Hypothalamus (tissue), 51 donors: Measurements from ENCODE around the gene RBM48.
"Not testable (repeated sequence)": the region's sequence is repeated elsewhere in the genome, so short reads cannot be mapped to it uniquely, and the experiment has no call there.

Experiments used
- DNase-seq, 51 donors: peaks; one replicate each; lab custom pipeline; 2025; lab: John Stamatoyannopoulos, UW

Gene RBM48

DNA sequence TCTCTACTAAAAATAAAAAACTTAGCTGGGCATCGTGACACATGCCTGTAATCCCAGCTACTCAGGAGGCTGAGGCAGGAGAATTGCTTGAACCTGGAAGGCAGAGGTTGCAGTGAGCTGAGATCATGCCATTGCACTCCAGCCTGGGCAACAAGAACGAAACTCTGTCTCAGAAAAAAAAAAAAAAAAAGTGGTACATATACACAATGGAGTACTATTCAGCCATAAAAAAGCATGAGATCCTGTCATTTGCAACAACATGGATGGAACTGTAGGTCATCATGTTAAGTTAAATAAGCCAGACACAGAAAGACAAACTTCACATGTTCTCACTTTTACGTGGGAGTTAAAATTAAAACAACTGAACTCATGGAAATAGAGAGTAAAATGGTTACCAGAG is 14.9 kb downstream of the RBM48 start:
- not testable (repeated sequence) for DNase-seq

DNA sequence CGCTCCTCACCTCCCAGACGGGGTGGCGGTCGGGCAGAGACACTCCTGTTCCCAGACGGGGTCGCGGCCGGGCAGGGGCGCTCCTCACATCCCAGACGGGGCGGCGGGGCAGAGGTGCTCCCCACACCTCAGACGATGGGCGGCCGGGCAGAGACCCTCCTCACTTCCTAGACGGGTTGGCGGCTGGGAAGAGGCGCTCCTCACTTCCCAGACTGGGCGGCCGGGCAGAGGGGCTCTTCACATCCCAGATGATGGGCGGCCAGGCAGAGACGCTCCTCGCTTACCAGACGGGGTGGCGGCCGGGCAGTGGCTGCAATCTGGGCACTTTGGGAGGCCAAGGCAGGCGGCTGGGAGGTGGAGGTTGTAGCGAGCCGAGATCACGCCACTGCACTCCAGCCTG is 16.5 kb downstream of the RBM48 start:
- not testable (repeated sequence) for DNase-seq

DNA sequence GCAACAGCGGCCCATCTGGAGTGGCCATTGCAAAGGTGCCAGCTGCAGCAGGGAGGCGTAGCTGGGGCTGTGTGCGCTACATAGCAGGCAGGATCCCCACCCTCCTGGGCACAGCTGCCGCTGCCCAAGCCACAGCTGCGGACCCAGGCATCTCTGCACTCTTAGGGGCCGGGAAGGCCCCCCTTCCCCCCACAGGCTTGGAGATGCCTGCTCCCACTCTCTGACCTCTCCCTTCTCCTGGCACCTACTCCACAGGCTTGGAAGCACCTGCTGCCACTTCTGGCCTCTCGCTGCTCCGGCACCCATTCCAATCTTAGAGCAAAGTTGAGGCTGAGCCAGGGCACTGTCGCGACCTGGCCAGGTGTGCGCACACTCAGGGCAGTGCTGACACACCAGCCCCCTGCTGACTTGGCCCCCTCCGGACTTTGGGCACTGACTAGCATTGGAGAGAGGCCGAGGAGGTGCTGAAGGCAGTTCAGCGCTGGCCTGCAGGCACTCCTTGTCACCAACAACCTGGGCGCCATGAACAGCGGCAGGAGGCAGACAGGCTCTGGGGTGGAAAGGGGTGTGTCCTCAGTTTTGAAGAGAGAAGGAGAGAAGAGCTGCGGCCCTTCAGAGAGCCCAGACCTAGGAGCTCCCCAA is 18.4 kb downstream of the RBM48 start:
- no peak for DNase-seq

DNA sequence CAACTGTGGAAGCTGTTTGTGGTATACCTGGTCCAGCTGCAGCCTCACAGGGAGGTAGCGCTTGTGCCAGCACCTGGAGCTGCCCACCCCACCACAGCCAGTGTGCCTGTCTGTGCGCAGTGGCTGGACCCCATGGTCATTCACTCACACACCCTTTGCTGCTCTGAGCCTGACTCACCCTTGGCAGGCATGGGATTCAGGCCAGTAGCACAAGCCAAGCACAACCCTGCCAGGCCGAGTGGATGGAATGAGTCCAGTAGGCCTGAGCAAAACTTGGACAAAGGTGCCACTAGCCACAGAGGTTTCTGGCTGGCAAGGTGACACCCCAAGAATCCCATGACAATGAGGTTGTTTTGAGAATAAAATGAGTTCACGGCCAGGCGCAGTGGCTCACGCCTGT is 19.0 kb downstream of the RBM48 start:
- DNase-seq = peak in 19 of 51 donors; percentile 2 to 54 (median 33)

DNA sequence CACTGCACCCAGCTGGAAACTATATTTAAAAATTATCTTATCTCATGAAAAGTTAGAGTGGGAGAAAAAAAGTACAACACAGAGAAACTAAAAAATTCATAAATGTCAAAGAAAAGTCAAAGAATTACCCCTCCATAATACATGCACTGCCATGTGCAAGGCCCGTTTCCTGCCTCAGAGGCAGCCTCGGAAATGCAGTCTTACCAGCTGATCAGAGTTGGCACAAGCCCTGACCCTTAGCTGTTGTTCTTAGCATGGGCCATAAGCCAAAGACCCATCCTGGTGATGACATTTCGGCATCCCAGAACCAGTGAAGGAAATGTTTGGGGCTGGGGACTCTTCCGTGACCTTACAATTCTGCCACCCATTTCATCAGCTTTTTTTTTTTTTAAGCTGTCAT is 21.6 kb downstream of the RBM48 start:
- DNase-seq = no peak

DNA sequence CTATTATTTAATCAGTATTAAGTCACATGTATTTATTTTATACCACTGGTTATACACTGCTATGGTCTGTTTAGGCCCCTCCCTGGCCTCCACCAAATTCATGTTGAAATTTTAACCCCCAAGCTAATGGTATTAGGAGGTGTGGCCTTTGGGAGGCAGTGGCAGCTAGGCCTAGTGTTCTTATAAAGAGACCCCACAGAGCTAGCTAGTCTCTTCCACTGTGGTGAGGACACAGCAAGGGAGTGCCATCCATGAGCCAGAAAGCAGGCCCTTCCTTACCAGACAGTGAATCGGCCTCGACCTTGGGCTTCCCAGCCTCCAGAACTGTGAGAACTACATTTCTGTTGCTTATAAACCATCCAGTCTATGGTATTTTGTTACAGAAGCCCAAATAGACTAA is 28.7 kb downstream of the RBM48 start:
- DNase-seq = no peak

DNA sequence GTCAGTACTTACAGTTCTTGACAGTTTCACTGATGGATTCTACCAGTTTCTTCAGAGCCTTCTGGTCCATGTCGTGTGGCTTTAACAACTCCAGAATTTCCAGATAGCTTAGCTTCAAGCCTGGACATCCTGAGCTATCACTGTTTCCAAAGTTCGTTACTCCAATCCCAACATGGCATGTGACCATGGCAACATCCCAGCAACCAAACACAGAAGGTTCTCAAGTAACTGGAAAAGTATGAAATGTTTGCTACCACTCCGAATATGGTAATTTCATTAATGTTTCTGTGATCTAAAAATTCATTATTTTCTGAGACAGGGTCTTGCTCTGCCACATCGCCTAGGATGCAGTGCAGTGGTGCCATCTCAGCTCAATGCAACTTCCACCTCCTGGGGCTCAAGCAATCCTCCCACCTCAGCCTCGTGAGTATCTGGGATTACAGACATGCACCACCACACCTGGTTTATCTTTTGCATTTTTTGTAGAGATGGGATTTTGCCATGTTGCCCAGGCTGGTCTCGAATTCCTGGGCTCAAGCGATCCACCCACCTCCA is 29.3 kb downstream of the RBM48 start:
- DNase-seq = no peak

DNA sequence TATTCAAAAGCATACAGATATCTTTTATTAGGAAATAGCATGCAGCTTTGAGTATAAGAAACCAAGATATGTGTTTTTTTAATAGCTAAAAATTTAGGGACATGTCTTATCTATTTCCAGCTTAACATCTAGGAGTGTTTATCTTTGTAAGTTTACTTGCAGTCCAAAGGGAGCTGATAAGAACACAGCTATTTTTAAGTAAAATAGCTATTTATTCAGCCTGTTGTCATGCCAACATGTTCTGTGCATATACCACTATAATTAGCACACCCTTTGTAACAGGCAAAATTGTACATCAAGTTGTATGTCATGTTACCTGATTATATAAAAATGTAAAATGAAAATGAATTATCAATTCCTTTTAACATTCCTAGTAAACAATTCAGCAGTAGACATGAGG is 32.0 kb downstream of the RBM48 start:
- no peak for DNase-seq

DNA sequence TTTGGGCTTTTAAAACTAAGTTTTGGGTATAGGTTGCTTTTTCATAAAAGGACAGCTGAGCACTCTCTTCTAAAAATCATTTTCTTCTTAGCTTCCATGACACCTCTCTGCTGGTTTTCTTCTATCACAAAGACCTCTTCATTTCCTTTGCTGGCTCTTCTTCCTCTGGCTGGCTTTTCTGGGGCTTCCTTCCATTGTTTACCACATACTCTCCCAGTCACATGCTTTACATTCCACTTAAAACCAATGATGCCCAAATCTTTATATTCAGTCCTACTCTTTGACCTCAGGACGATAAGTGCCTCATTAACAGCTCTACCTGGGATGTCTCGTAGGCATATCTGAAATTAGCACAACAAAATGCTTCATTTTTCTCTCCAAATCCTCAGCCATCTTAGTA is 34.8 kb downstream of the RBM48 start:
- DNase-seq = no peak

DNA sequence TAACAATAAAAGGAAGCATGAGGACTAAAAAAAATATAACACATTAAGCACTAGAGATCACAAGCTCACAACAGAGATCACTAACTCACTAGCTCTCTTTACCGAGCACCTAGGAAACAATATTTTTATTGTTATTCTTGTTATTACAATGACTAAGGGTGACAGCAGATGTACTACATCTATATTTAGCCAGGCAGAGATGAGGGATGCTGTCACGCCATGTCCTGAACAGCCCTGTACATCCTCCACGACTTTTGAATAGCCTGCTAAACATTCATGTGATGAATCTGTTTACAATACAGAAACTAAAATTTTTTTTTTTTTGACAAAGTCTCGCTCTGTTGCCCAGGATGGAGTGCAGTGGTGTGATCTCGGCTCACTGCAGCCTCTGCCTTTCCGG is 38.9 kb downstream of the RBM48 start:
- DNase-seq = no peak

DNA sequence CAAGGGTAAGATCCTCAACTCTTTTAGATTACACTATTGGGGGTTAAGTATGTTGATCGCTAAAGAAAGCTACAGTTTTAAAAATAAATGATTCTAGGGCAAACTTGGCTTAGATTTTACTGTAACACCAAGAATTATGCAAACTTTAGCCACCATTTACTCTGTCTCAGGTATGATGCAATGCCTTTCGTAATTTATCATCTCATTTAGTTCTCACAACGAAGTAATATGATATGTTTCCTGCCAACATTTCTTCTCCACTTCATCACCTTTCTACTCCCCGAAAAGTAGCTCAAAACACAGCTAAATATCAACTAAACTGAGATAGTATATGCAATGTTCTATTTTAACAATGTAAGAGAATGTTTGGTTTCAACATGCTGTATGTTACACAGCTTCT is 40.5 kb downstream of the RBM48 start:
- no peak for DNase-seq

DNA sequence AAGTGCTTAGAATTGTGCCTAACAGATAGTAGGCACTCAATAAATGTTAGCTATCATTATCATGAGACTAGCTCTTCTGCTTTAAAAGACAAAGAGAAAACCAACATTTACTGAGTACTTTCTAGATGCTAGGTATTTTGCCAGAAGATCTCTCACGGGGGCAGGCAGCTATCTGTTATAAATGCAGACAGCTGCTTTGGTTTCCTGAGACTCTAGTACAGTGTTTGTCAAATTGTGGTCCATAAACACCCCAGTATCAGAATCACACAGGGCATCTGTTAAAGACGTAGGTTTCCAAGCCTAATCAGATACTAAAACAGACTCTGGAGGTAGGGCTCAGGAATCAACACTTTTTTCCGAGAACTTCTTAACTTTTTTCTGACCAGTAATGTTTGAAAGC is 47.7 kb downstream of the RBM48 start:
- DNase-seq = no peak

DNA sequence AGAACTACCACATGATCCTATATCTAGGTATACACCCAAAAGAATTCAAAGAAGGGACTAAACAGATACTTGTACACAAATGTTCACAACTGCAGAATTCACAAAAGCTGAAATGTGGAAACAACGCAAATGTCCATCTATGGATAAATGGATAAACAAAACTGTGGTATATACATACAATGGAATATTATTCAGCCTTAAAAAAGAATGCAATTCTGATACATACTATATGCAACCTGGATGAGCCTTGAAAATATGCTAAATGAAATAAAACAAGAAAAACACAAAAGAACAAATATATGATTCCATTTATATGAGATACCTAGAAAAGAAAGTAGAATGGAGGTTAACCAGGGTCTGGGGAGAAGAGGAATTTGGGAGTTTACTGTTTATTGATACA is 54.4 kb downstream of the RBM48 start:
- no peak for DNase-seq

DNA sequence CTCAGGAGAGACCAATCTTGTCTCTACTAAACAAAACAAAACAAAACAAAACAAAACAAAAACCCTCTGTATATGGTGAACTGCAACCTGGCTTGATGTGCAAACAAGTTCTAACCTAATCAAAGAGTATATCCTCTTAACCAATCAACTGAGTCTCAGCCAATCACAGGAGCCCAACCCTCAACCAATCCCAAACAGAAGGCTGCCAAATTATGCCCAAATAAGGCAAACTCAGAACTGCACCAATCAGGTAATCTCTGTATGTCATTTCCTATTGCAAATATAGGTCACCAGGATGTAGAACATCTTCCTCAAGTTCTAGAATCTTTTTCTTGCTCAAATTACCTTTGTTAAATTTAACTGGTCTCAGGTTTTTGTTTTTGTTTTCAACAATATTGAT is 56.4 kb downstream of the RBM48 start:
- DNase-seq = no peak

DNA sequence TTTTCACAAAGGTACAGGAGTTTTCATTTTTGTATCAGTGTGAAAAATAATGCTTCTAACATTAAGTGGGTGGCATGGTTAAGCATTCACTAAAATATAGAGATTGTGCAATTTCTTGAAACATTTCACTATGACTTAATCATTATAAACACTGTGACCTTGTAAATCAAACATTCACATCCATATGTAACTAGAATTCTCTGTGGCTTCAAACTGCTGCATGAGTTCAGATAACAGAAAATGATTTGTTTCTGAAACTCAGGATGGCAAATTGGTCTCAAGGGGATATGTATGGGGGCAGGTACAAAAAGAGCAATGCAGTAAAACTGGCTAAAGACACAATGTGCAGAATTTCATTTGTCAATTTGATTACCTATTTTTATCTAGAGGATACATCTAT is 57.8 kb downstream of the RBM48 start:
- no peak for DNase-seq

DNA sequence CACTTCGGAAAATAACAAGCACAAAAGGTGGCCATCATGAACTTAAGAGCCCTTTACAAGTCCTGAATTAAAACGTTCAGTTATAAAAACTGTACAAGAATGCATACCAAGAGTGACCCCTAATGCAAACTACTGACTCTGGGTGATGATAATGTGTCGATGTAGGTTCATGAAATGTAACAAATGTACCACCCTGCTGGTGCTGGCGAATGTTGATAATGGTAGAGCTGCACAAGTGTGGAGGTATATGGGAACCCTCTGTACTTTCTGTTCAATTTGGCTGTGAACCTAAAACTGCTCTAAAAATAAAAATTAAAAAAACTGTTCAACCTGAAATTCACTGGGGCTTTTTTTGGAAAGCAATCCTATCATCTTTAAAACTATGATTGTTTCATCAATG is 58.2 kb downstream of the RBM48 start:
- no peak for DNase-seq
